Measurements from ENCODE around the gene TBX6.

TBX6 gene

GRCh38 chr16:30113031-30113710, 21.4 kb upstream of the TBX6 start, which contains the start of gene GDPD3:
Gene GDPD3 (minus strand): TSS chr16:30113537. CDS start chr16:30113478, 59 bp downstream.
- DNase-seq, result no peak

GRCh38 chr16:30112197-30113030, 20.7 kb upstream of the TBX6 start:
- DNase-seq, result peak; percentile 36

- no peak for DNase-seq
These were observed 18.9 kb upstream of the TBX6 start for GRCh38 chr16:30110661-30111060.

GRCh38 chr16:30108059-30108850, 16.5 kb upstream of the TBX6 start:
- no peak for DNase-seq

GRCh38 chr16:30104492-30104891, 12.8 kb upstream of the TBX6 start:
- DNase-seq, result no peak

- DNase-seq, result no peak
These were observed 12.4 kb upstream of the TBX6 start for GRCh38 chr16:30104090-30104489.

GRCh38 chr16:30096862-30097563, 5.3 kb upstream of the TBX6 start:
- no peak for DNase-seq

- DNase-seq, result peak; percentile 86
These were observed 4.6 kb upstream of the TBX6 start, which contains the start of gene YPEL3 for GRCh38 chr16:30096105-30096861. Gene YPEL3 (minus strand): TSS chr16:30096213. CDS start chr16:30095482, 731 bp downstream.

- DNase-seq, result no peak
These were observed 3.7 kb upstream of the TBX6 start for GRCh38 chr16:30095166-30096078.

GRCh38 chr16:30094541-30095165, 2.9 kb upstream of the TBX6 start:
- DNase-seq, result no peak

- DNase-seq, result peak; percentile 37
These were observed 768 bp upstream of the TBX6 start for GRCh38 chr16:30092373-30093010.

GRCh38 chr16:30090610-30091331, 953 bp downstream of the TBX6 start:
- DNase-seq, result no peak

- no peak for DNase-seq
These were observed 2.7 kb downstream of the TBX6 start for GRCh38 chr16:30088832-30089624.

- DNase-seq, result no peak
These were observed 3.4 kb downstream of the TBX6 start for GRCh38 chr16:30088237-30088831.

GRCh38 chr16:30087181-30087898, 4.4 kb downstream of the TBX6 start:
- DNase-seq, result no peak

GRCh38 chr16:30086291-30087140, 5.2 kb downstream of the TBX6 start:
- DNase-seq, result no peak

Data from NCI-H345 (cell line).